Measurements from ENCODE around the gene TMEM150B.

The TMEM150B gene

DNA sequence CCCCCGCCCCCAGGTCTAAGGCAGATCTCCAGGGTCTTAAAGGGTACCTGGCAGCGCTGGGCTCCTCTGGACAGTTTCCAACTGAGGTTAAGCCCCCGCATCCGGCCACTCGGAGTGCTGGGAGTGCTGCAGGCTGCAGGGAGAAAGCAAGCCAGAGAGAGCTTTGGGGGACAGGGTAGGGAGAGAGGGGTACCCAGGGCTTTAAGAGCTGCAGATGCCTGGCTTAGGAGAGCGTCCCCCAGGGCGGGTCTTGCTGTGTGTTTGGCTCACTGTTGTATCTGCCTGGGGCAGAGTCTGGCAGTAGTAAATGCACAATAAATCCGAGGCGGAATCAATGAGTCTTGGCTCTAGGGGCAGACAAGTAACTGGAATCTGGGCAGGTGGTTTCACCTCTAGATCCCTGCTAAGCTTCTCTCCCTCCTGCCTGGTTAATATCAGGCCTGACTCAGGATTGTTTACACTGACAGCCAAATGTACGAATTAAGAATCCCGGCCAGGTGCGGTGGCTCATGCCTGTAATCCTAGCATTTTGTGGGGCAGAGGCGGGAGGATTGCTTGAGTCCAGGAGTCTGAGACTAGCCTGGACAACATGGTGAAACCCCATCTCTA, 30.2 kb upstream of the TMEM150B start:
- in situ Hi-C loops (cut with MboI; ENCODE audit: low sequenced_read_pairs) = no loop called here

- in situ Hi-C loops (cut with MboI; ENCODE audit: low sequenced_read_pairs) = no loop called here
Measured at GRCh38 chr19:55354698-55355212, 29.6 kb upstream of the TMEM150B start, which contains the start of gene COX6B2. TSS of gene COX6B2 (minus strand) at chr19:55354719. CDS start at chr19:55354521, 198 bp downstream.

DNA sequence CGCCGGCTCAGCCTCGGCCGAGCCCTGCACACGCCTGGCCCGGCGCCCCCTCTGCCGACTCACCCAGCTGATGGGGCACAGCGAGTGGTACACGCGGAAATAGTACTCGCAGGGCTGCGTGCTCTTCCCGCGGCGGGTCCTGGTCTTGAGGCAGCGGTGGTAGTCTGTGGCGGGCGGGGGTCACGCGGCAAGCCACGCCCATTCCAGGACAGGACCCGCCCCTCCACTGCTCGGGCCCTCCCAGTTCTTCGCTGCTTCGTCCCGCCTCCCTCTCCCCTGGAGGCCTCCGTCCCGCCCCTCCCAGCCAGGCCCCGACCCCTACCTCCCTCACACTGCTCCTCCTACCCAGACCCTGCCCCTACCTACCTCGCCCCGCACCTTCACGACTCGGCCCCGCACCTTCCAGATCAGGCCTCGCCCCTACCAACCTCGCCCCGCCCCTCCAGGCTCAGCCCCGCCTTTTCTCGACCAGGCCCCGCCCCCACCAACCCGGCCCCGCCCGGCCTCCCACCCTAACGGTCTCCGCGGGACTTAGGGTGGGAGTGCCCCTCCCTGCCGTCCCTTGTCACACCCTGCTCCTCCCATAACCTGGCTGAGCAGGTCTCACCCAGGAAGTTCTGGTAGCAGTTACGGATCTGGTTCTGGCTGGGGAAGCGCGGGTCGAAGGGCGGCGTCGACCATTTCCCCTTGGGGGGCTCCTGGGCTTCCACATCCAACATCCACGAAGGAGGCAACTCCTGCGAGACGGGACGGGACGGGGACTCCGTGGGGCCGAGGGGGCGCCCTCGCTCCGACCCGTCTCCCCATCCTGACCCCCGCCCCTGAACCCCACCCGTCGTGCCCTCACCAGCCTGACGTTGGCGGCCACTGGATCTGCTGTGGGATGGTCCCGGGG, 28.9 kb upstream of the TMEM150B start:
- in situ Hi-C loops (cut with MboI; ENCODE audit: low sequenced_read_pairs) = no loop called here

DNA sequence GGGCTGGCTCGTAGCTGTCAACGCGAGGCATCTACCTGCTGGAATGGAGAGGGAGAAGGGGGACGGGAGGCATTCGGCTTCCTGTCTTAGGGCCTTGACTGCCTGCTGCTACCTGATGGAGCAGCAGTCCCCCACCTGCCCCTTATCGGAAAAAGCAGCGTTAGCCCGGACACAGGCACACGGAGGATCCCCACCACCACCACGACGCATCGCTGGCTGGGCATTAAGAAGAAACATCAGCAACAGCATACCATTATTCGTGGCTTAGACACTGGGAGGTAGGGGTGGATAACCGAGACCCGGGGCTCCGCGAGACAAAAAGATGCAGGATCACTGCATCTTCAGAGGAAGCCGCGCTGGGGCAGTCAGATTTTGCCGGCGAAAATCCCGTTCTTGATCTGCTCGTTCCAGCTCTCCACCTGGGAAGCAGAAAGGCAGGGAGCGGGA, 28.2 kb upstream of the TMEM150B start:
- in situ Hi-C loops (cut with MboI; ENCODE audit: low sequenced_read_pairs) = no loop called here

DNA sequence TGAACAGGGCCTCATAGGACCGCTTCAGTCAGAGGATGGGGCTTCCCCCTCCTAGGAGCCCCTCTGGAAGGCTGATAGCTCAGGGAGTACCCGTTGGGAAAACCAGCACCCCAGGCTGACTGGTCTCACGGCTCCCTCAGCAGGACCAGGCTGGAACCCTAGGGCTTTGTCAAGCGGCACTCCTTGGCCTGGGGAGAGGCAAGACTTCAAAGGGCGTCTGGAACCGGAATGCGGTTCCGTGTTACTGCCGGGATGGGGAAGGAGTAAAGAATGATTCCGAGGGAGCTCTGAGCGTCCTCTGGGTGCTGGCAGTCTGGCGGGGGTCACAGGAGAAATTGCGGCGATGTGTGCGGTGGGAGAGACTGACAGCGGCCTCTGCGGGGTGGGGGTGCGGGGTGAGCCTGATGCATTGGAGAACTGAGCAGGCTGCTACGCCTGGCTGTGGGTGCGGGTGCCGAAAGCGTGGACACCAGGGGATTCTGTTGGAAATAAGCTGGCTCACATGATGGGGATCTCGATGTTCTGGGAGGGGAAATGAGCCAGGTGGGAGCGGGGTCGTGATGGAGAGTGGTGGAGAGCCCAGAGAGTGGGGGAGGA, 27.5 kb upstream of the TMEM150B start:
- in situ Hi-C loops (cut with MboI; ENCODE audit: low sequenced_read_pairs) = no loop called here

GRCh38 chr19:55352040-55352439, 26.9 kb upstream of the TMEM150B start:
- in situ Hi-C loops (cut with MboI; ENCODE audit: low sequenced_read_pairs) = no loop called here

DNA sequence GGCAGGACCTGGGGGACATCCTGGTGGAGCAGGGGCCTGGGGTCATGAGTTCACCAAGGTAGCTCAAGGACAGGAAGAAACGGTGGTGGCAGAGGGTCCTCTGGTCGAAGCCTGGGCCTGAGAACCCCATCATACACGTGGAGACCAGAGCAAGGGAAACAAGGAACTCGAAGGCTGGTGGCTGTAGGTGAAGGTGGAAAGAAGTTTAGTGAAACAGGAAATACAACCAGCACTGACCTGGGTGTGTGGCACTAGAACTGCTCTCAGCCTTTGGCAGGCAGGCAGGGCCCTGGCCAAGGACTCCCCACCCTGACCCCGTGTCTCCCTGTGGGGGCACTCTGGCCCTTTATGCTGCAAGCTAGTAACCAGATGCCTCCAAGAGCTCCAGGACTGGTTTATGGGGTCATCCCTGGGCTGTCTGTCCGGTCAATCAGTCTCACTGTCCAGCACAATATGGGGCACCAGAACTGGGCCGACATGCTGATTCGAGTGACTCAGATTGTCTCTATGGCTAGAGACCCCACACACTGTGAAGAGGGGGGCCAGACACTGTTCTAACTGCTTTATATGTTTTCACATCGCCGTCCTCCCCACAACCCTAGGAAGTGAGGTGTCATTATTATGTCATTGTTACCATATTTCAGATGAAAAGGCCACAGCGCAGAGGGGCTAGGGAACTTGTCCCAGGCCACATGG, 25.6 kb upstream of the TMEM150B start:
- in situ Hi-C loops (cut with MboI; ENCODE audit: low sequenced_read_pairs) = no loop called here

- in situ Hi-C loops (cut with MboI; ENCODE audit: low sequenced_read_pairs) = no loop called here
Measured at GRCh38 chr19:55348317-55349034, 23.3 kb upstream of the TMEM150B start.

DNA sequence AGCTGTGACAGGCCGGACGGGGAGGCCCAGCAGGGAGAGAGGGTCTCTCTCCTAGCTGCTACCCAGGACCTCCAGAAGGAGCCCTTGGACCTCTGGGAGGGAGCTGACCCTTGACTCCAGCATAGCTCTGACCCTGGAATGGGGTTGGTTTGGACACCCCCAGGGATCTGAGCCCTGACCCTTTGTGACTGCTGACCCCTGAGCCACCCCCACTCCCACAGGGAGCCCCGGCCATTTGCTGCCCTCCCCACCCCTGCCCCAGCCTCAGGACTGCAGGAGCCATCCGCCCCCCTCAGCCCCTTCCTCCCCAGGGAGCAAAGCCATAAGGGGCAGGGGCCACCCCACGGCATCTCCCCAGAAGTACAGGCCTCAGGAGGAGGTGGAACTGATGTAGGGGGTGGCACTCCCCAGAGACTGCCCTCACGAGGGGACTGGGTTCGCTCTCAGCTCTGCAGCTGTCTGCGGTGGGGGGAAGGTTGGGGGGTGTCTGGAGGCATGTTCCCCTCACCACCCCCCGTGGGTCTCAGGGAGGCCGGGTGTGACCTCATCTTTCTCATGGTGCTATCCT, 22.4 kb upstream of the TMEM150B start:
- in situ Hi-C loops (cut with MboI; ENCODE audit: low sequenced_read_pairs) = no loop called here

- in situ Hi-C loops (cut with MboI; ENCODE audit: low sequenced_read_pairs) = no loop called here
Measured at GRCh38 chr19:55346725-55347441, 21.7 kb upstream of the TMEM150B start.

GRCh38 chr19:55345818-55346724, 20.9 kb upstream of the TMEM150B start:
- in situ Hi-C loops (cut with MboI; ENCODE audit: low sequenced_read_pairs) = no loop called here

- in situ Hi-C loops (cut with MboI; ENCODE audit: low sequenced_read_pairs) = no loop called here
Measured at GRCh38 chr19:55345101-55345817, 20.1 kb upstream of the TMEM150B start.

DNA sequence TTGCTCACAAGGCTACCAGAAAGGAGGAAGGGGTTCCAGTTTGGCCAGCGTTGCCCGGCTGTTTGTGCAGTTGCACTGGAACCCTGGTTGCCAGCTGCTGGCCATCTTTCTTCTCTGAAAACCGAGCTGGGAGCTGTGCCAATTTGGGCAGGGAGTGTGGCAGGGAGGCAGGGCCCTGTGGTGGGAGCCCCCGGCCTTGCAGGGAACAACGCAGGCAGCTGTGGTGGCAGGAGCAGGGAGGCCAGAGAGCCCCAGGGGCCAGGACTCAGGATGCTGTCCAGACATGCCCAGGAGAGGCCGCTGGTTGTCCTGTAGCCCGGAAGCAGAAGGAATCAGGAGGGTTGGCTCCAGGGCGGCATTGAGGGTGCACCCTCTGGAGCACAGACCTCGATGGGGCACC, 19.3 kb upstream of the TMEM150B start:
- in situ Hi-C loops (cut with MboI; ENCODE audit: low sequenced_read_pairs) = no loop called here

DNA sequence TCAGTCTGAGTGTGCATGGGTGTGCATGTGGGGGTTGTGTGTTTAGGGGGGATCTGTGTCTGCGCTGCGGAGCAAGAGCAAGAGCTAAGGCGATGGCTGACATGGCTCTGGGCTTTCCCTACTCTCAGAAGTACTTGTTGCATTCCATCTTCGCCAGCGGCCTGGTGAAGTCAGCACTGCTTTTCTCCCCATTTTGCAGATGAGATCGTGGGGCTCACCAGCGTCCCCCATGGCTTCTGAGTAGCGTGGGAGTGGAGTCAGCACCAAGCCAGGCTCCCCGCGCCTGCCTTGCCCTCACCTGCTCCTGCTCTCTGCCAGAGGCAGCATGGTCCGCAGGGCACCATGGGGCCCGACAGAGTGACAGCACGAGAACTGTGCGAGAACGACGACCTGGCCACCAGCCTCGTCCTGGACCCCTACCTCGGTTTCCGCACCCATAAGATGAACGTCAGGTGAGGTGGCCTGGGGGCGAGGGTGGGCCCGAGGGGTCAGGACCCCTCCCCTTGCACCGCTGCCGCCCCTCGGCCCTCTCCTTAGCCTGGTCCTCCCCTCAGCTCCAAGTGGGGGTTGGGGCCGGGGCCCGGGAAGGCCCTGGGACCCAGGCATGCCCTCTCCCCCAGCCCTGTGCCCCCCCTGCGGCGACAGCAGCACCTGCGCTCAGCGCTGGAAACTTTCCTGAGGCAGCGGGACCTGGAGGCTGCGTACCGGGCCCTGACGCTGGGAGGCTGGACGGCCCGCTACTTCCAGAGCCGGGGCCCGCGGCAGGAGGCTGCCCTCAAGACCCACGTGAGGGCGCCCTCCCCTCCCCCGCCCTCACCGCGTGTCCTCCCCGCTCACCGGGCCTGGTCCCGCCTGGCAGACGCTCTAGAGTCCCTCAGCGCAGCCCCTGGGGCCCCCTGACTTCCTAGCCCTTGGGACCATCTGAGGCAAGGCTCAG, 16.7 kb upstream of the TMEM150B start:
- in situ Hi-C loops (cut with MboI; ENCODE audit: low sequenced_read_pairs) = no loop called here

DNA sequence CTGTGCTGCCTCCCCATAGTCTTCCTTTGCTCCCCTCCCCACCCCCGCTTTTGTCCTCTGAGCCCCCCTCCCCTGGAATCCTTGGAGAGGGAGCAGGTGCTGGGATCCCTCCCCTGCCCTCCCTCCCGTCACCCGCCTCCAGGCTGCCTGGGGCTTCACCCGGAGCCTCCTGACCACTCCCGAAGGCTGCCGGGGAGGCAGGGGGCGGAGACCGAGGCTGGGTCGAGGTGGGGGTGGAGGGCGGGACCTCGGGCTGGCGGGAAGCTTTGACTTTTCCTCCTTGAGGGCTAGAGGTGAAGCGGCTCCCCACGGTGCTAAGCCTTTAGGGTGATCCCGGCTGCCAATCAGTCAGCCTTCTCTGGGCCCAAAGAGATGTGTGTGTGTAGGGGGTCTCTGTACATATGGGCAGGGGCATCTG, 16.0 kb upstream of the TMEM150B start:
- in situ Hi-C loops (cut with MboI; ENCODE audit: low sequenced_read_pairs) = no loop called here

- in situ Hi-C loops (cut with MboI; ENCODE audit: low sequenced_read_pairs) = no loop called here
Measured at GRCh38 chr19:55340784-55341147, 15.6 kb upstream of the TMEM150B start.
